Daoy (cell line): Measurements from ENCODE around the gene TOP1. TPM values are rescaled to one million over a fixed set of nuclear protein-coding genes. Genes with fewer than 3 reads are reported as not detected.

Experiments
- DNase-seq: peaks from one replicate; pipeline ENCODE4 v3.0.0-alpha.2; 2015; ENCODE audit warnings: low read depth
- total RNA-seq: library from RNA; depleted of rRNA; stranded (reverse); fragments of >200 nt; shearing (Covaris generic); gene quantifications from 2 replicates; pipeline ENCODE4 v1.2.3, GENCODE V29; 2014; rRNA removed

The TOP1 gene
- total RNA-seq, 1 experiment from 2014 or later: 15.0 TPM

- no peak for DNase-seq
These were observed 139.9 kb downstream of the TOP1 start for GRCh38 chr20:41168281-41169161.

GRCh38 chr20:41169162-41169690, 140.6 kb downstream of the TOP1 start:
- no peak for DNase-seq

DNA sequence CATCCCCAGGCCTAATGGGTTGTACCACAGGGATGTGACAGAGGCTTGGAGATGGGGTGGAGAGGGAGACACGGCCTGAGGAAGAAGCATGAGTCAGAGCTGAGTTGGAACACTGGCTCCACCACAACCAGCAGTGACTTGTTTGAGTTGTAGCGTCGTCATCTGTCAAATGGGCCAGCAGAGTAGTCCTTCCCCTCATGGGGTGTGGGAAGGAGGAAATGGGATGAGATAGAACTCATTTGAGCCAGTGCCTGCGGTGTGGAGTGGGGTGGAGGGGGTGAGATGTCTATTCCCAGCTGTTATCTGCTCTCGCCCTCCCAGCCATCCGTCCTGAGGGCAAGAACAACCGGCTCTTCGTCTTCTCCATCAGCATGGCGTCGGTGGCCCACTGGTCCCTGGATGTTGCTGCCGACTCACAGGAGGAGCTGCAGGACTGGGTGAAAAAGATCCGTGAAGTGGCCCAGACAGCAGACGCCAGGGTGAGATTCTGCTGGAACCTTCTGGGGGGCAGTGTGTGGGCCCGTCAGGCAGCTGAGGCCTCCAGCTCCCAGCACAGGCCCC, 141.2 kb downstream of the TOP1 start:
- peak; percentile 60 for DNase-seq

GRCh38 chr20:41170386-41171105, 141.9 kb downstream of the TOP1 start:
- DNase-seq: no peak

DNA sequence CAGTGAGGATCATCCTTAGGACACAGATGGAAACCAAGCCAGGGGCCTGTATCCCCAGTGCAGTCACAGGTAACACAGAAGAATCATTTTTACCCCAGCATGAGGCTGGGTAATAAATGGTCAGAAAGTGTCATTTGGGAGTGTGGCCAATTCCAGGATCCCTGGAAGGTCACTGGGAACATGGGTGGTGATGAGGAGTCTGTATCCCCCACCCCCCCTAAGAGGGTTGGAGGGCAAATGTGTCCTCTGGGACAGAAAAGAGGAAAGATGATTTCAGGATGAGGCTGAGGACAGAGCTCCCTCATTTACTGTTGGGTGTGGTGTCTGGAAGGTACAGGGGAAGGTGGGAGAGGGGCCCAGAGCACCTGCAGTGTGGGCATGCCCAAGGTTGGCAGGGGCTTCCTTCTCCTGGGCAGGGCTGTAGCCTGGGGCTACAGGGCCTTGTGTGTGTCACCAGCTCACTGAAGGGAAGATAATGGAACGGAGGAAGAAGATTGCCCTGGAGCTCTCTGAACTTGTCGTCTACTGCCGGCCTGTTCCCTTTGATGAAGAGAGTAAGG, 143.2 kb downstream of the TOP1 start:
- DNase-seq: no peak

DNA sequence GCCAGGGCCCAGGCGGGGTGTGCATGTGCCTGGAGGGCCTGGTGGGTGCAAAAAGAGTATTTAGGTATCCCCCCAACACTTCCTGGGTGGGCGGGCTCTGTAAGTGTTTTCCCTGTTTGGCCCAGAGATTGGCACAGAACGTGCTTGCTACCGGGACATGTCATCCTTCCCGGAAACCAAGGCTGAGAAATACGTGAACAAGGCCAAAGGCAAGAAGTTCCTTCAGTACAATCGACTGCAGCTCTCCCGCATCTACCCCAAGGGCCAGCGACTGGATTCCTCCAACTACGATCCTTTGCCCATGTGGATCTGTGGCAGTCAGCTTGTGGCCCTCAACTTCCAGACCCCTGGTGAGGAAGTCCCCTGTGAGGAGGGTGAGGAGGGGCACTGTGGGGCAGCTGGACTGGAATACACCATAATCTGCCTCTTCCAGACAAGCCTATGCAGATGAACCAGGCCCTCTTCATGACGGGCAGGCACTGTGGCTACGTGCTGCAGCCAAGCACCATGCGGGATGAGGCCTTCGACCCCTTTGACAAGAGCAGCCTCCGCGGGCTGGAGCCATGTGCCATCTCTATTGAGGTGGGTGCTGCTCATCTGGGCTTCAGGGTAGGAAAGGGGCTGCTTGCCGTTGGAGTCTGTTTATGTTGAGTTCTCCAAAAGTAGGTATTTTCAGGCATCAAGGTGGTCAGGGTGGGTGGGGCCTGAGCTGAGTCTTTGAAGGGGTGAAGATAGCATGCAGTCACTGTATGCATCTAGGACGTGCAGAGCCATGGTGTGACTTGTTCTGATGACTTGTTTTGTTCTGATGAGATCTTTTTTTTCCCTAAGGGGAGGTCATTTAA, 143.9 kb downstream of the TOP1 start:
- no peak for DNase-seq

DNA sequence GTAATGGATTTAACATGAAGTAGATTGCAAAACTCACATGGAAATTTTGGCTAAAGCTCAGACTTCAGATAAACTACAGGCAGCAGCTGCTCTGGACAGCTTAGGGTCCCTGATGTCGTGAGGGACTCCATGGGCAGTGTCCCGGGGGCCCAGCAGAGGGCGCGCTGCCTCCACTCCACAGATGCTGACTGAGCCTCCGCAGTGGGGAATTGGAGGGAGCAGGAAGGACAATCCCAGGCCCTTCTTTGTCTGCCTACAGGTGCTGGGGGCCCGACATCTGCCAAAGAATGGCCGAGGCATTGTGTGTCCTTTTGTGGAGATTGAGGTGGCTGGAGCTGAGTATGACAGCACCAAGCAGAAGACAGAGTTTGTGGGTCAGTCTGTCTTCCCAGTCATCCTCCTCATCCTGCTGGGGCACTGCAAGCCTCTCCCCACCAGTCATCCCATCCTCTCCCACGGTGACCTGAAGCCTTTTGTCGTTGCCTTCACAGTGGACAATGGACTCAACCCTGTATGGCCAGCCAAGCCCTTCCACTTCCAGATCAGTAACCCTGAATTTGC, 144.6 kb downstream of the TOP1 start:
- peak; percentile 62 for DNase-seq

DNA sequence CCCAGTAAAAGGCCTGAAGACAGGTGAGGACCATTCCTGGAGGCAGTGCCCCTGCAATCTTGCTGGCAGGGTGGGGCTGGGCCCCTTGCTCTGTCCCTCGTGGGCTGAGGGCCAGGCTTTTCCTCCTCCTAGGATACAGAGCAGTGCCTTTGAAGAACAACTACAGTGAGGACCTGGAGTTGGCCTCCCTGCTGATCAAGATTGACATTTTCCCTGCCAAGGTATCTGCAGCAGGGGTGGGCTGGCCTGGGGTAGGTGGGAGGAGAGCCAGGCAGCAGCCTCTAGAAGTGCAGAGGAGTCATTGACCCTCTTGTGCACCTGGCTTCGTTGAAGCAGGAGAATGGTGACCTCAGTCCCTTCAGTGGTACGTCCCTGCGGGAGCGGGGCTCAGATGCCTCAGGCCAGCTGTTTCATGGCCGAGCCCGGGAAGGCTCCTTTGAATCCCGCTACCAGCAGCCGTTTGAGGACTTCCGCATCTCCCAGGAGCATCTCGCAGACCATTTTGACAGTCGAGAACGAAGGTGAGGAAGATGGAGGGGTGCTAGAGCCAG, 145.2 kb downstream of the TOP1 start:
- no peak for DNase-seq

Other genes with a start within 250 kb of the TOP1 start
- gene PLCG1, start 108.7 kb downstream of the TOP1 start, total RNA-seq: 18.5 and 37.1 TPM in 2 replicates